Endometrium (tissue), 2 donors: ENCODE data around the gene NLRC3.
"Not testable (repeated sequence)": the region's sequence is repeated elsewhere in the genome, so short reads cannot be mapped to it uniquely, and the experiment has no call there.

ENCODE experiments used
- FAIRE-seq: peaks from 2 replicates; lab custom pipeline; 2012; peaks lifted over from hg19 to GRCh38; lab: Jason Lieb, UNC
- donor health status: control.
- donor health status: control.

NLRC3 gene, protein sequence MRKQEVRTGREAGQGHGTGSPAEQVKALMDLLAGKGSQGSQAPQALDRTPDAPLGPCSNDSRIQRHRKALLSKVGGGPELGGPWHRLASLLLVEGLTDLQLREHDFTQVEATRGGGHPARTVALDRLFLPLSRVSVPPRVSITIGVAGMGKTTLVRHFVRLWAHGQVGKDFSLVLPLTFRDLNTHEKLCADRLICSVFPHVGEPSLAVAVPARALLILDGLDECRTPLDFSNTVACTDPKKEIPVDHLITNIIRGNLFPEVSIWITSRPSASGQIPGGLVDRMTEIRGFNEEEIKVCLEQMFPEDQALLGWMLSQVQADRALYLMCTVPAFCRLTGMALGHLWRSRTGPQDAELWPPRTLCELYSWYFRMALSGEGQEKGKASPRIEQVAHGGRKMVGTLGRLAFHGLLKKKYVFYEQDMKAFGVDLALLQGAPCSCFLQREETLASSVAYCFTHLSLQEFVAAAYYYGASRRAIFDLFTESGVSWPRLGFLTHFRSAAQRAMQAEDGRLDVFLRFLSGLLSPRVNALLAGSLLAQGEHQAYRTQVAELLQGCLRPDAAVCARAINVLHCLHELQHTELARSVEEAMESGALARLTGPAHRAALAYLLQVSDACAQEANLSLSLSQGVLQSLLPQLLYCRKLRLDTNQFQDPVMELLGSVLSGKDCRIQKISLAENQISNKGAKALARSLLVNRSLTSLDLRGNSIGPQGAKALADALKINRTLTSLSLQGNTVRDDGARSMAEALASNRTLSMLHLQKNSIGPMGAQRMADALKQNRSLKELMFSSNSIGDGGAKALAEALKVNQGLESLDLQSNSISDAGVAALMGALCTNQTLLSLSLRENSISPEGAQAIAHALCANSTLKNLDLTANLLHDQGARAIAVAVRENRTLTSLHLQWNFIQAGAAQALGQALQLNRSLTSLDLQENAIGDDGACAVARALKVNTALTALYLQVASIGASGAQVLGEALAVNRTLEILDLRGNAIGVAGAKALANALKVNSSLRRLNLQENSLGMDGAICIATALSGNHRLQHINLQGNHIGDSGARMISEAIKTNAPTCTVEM

GRCh38 chr16:3577302-3577752 is at the start of gene NLRC3:
NLRC3 (minus strand) TSS chr16:3577403; CDS start chr16:3565036, 12,367 bp downstream.
- no peak for FAIRE-seq

DNA sequence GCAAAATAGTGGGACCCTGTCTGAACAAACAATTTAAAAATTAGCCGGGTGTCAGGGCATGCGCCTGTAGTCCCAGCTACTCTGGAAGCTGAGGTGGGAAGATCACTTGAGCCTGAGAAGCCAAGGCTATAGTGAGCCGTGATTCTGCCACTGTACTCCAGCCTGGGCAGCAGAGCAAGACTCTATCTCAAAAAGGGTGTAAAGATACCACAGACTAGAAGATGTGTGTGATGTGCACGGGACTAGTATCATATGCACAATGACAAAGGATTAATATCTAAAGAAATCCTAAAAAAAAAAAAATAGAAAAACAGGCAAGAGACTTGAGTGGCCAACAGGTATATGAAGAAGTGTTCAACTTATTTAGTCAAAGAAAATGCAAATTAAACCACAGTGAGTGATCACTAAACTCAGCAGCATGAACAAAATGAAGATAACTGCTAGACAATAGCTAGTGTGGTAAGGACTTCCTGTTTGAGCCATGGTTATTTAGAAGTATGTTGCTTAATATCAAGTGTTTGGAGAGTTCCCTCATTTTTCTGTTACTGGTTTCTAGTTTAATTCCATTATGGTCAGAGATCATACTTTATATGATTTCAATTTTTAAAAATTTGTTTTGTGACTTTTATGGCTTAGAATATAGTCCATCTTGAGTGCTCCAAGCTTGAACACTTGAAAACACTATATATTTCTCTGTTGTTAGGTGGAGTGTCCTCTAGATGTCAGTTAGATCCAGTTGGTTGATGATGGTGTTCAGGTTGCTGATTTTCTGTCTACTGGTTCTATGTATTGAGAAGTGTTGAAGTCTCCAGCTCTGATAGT is 48.9 kb upstream of the NLRC3 start:
- no peak for FAIRE-seq

DNA sequence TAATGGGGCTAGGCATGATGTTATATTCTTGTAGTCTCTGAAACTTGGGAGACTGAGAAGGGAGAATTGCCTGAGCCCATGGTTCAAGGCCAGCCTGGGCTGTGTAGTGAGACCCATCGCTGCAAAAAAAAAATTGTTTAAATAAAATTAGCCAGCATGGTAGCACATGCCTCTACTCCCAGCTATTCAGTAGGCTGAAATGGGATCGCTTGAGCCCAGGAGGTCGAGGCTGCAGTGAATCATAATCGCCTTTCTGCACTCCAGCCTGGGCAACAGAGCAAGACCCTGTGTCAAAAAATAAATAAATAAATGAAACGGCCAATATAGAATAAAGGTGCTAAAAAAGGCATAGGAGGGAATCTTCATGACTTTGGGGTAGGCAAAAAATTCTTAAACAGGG is 48.1 kb upstream of the NLRC3 start:
- no peak for FAIRE-seq

DNA sequence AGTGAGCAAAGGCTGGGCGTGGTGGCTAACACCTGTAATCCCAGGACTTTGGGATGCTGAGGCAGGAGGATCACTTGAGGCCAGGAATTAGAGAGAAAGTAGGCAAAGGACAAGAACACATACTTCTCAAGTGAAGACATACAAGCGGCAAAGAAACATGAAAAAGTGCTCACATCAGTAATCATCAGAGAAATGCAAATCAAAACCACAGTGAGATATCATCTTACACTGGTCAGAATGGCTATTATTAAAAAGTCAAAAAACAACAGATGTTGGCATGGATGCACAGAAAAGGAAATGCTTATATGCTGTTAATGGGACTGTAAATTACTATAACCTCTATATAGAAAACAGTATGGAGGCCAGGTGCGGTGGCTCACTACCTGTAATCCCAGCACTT is 46.4 kb upstream of the NLRC3 start:
- FAIRE-seq, result no peak

GRCh38 chr16:3618769-3619141 is 41.6 kb upstream of the NLRC3 start:
- FAIRE-seq, result no peak

- FAIRE-seq, result no peak
Measured at GRCh38 chr16:3612510-3613466, 35.6 kb upstream of the NLRC3 start.

GRCh38 chr16:3611146-3611975 is 34.2 kb upstream of the NLRC3 start, which contains the start of gene SLX4:
SLX4 (minus strand) TSS chr16:3611606; CDS start chr16:3608964, 2,642 bp downstream.
- FAIRE-seq, result no peak

- no peak for FAIRE-seq
Measured at GRCh38 chr16:3610698-3611145, 33.5 kb upstream of the NLRC3 start.

DNA sequence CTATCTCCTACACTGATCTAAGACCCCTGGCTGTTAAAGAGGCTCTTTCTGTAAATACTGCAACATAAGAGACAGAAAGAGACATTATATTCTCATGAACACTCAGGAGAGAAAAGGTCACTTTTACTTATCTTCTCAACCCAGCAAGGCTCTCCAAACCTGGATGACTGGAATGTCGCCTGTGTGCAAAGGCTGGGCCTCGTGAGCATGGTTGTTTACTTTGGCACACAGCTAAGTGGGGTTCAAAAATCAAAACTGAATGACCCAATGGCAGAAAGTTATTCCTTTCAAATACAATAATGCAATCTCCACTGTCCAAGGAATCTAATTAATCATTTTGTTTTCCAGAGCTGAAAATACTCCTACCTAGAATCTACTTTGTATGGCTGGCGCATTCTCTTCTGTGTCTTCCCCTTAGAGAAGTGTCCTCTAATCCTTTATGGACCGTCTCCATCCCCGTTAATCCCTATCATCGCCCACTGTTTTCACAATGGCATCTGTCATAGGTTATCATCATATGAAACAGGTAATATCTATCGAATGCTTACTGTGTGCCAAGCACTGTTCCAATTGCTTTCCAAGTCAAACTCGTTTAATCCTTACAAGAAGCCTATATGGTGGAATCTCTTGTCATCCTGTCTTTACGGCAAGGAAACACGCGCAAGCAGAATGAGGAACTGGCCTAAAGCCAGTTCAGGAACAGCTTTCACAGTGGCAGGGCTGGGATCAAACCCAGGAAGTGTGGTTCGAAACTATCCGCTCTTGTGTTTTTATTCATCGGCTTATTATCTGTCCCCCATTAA is 32.9 kb upstream of the NLRC3 start:
- FAIRE-seq, result no peak

DNA sequence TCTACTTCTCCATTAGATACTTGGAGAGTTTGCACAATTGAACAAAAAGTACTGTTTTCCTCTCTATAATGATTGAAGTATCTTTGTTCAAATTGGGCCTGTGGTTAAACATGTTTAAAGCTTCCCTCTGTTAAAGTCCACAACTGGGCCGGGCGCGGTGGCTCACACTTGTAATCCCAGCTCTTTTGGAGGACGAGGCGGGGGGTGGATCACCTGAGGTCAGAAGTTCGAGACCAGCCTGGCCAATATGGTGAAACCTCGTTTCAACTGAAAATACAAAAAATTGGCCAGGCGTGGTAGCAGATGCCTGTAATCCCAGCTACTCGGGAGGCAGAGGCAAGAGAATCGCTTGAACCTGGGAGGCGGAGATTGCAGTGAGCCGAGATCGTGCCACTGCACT is 31.8 kb upstream of the NLRC3 start:
- FAIRE-seq, result not testable (repeated sequence)

DNA sequence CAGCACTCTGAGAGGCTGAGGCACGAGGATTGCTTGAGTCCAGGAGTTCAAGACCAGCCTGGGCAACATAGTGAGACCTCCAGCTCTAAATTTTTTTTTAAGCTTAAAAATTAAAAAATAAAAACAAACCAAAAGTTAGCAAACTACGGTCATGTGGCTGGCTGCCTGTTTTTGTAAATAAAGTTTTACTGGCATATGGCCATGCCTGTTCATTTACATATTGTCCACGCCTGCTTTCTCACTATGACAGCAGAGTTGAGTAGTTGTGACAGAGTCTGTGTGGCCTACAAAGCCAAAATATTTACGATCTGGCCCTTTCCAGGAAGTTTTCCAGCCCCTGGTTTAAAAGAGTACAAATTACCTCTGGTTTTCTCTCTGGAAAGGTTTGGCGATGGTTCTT is 30.9 kb upstream of the NLRC3 start:
- FAIRE-seq, result no peak

- FAIRE-seq, result no peak
Measured at GRCh38 chr16:3607634-3608033, 30.4 kb upstream of the NLRC3 start.

DNA sequence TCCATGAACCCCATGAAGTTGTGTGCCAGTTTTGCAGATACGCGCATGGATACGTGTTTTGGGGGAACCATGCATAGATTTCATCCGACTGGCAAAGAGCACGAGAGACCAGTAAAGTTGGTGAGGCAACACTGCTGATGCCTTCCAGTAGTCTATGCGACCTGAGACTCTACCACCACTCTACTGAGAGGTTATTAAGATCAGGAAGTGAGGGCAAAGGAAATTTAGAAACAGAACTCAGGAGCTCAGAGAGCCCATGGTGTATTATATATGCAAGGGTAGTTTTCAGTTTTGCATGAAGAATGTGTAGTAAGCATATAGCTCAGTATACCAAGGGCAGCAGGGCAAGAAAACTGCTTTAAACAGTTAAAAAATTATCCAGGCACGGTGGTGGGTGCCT is 30.0 kb upstream of the NLRC3 start:
- no peak for FAIRE-seq

- FAIRE-seq, result no peak
Measured at GRCh38 chr16:3606441-3606840, 29.2 kb upstream of the NLRC3 start.

DNA sequence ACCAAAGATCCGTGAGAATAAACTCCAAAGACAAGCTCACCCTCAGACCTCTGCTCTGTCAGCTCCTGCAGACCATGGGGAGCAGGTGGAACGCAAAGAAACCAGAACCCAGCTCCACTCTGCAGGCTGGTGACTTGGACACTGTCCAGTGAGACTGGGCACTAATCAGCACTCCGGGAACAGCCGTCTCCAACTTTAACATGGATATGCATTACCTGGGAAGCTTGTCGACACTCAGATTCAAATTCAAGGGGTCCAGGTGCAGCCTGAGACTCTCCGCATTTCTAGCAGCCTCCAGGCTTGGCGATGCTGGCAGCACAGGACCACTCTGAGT is 25.1 kb upstream of the NLRC3 start:
- FAIRE-seq, result no peak

- FAIRE-seq, result no peak
Measured at GRCh38 chr16:3601614-3602319, 24.6 kb upstream of the NLRC3 start.

DNA sequence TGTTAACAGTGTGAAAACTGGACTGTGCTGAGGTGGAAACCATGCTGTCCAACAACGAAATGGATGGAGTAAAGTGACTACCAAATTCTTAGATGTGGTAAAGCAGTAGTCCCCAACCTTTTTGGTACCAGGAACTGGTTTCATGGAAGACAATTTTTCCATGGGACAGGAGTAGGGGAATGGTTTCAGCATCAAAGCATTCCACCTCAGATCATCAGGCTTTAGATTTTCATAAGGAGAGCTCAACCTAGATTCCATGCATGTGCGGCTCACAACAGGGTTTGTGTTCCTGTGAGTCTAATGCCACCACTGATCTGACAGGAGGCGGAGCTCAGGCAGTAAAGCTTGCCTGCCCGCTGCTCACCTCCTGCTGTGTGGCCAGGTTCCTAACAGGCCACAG is 22.7 kb upstream of the NLRC3 start:
- no peak for FAIRE-seq

- no peak for FAIRE-seq
Measured at GRCh38 chr16:3599121-3599520, 21.9 kb upstream of the NLRC3 start.
